VCaP (cell line): Measurements from ENCODE around the gene BIRC6.
"Not testable (repeated sequence)": the region's sequence is repeated elsewhere in the genome, so short reads cannot be mapped to it uniquely, and the experiment has no call there.

Source experiments
- H3K27ac ChIP-seq: fragments of 450-650 bp; 2 replicates; pipeline ENCODE4 v1.5.1; 2017
- CTCF ChIP-seq: fragments of 450-650 bp; conservative IDR thresholded peaks from 2 replicates; pipeline ENCODE4 v1.5.1; 2017; ENCODE audit warnings: mild to moderate bottlenecking, moderate library complexity

The BIRC6 gene, protein sequence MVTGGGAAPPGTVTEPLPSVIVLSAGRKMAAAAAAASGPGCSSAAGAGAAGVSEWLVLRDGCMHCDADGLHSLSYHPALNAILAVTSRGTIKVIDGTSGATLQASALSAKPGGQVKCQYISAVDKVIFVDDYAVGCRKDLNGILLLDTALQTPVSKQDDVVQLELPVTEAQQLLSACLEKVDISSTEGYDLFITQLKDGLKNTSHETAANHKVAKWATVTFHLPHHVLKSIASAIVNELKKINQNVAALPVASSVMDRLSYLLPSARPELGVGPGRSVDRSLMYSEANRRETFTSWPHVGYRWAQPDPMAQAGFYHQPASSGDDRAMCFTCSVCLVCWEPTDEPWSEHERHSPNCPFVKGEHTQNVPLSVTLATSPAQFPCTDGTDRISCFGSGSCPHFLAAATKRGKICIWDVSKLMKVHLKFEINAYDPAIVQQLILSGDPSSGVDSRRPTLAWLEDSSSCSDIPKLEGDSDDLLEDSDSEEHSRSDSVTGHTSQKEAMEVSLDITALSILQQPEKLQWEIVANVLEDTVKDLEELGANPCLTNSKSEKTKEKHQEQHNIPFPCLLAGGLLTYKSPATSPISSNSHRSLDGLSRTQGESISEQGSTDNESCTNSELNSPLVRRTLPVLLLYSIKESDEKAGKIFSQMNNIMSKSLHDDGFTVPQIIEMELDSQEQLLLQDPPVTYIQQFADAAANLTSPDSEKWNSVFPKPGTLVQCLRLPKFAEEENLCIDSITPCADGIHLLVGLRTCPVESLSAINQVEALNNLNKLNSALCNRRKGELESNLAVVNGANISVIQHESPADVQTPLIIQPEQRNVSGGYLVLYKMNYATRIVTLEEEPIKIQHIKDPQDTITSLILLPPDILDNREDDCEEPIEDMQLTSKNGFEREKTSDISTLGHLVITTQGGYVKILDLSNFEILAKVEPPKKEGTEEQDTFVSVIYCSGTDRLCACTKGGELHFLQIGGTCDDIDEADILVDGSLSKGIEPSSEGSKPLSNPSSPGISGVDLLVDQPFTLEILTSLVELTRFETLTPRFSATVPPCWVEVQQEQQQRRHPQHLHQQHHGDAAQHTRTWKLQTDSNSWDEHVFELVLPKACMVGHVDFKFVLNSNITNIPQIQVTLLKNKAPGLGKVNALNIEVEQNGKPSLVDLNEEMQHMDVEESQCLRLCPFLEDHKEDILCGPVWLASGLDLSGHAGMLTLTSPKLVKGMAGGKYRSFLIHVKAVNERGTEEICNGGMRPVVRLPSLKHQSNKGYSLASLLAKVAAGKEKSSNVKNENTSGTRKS (N-terminal part only)

DNA sequence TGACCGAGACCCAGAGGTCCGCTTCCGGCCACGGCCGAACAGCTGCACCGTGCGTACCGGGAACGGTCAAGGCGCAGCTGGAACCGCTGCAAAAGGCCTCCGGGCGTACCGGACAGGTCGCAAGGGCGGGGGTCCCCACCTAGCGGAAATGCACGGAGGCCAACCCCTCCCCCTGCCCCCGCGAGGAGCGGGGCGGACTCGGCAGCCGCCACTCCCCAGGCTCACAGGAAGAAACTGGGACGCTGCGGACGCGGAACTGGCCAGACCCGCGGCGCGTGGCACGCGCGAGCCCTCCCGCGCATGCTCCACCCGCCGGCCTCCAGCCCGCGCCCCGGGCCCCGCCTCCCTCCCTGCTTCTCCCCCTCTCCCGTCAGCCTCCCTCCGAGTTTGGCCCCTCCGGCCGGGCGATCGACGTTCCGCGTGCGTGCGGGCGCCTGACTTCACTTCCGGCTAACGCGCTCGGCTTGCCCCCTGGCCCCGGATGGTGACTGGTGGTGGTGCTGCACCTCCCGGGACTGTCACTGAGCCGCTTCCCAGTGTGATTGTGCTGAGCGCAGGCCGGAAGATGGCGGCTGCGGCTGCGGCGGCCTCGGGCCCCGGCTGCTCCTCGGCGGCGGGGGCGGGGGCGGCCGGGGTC, at the start of gene BIRC6:
TSS of gene BIRC6 (plus strand) at position 343 of the 637 bp plus-strand sequence. CDS start at position 482, 139 bp downstream.
- H3K27ac ChIP-seq, result peak within 1 kb of the TSS; percentile 98
- TF ChIP-seq CTCF, result no peak

GRCh38 chr2:32310577-32310976, 46.2 kb upstream of the BIRC6 start:
- TF ChIP-seq CTCF, result no peak

DNA sequence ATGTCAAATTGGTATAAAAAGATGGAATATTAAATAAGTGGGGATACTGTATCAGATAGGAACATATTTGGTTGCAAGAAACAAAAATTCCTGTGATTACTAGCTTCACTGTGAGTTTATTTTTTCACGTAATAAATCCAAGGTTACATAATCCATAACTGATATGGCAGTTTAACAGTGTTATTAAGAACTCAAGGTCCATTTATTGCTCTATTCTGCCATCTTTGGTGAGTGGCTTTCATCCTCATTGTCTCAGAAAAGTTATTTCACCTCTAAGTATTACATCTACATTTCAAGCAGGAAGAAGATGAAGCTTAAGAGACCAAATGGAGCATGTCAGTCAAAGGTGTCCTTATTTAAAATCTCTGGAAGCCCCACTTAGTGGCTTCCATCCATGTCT, 41.9 kb upstream of the BIRC6 start:
- TF ChIP-seq CTCF, result no peak
- no peak overlapping the region for H3K27ac ChIP-seq

More at GRCh38 chr2:32310577-32310976, 46.2 kb upstream of the BIRC6 start:
- no peak overlapping the region for H3K27ac ChIP-seq

- H3K27ac ChIP-seq, result peak overlapping the region; percentile 73
These were observed 28.1 kb upstream of the BIRC6 start for GRCh38 chr2:32328679-32329078.

DNA sequence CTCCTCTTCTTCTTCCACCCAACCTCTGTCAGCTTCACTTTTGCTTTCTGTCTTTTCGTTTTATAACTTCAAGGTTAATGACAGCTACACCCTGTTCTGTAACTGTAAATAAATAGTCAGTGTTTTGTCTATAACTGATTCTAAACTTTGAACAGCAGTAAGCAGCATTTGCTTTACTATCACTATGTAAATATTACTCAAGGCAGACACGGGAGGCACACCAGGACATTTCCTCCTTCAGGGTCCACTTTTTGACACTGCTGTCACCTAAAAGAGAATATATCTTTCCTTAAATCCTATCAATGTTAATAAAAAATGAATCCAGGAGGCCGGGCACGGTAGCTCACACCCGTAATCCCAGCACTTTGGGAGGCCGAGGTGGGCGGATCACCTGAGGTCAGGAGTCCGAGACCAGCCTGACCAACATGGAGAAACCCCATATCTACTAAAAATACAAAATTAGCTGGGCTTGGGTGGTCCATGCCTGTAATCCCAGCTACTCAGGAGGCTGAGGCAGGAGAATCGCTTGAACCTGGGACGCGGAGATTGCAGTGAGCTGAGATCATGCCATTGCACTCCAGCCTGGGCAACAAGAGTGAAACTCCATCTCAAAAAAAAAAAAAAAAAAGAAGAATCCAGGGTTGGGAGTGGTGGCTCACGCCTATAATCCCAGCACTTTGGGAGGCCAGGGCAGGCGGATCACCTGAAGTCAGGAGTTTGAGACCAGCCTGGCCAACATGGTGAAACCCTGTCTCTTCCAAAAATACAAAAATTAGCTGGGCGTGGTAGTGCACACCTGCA, 27.4 kb upstream of the BIRC6 start:
- peak overlapping the region; percentile 73 for H3K27ac ChIP-seq

DNA sequence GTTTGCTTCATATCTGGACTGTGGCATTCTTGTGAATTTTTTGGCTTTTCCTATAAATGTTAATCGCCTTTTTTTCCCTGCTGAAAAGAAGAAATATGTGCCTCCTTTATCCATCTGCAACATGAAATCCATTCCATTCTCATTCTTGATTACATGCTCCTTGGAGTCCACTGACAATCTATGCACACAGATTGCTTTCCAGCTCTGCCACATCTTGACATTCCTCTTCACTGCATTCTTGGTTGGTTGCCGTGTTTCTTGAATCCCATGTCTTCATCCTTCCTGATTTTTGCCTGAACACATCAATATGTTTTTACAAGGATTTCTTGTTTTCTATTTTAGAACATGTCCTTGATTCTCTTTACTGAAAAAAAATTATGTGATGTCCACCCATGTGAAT, 26.7 kb upstream of the BIRC6 start:
- peak overlapping the region; percentile 73 for H3K27ac ChIP-seq
- TF ChIP-seq CTCF, result no peak

- TF ChIP-seq CTCF, result no peak
- H3K27ac ChIP-seq, result no peak overlapping the region
These were observed 14.0 kb upstream of the BIRC6 start for GRCh38 chr2:32342801-32343200.

- H3K27ac ChIP-seq, result not testable (repeated sequence)
These were observed 6.0 kb upstream of the BIRC6 start for GRCh38 chr2:32350797-32351196.
